NCI-H2196 treated with DMSO at 0.1 percent for 48 hours (cell line): ENCODE data around the gene NDRG2.

Source experiments
- DNase-seq: peaks from one replicate; lab custom pipeline; 2025; ENCODE audit not compliant: unreplicated experiment; lab: John Stamatoyannopoulos, UW

Gene NDRG2

DNA sequence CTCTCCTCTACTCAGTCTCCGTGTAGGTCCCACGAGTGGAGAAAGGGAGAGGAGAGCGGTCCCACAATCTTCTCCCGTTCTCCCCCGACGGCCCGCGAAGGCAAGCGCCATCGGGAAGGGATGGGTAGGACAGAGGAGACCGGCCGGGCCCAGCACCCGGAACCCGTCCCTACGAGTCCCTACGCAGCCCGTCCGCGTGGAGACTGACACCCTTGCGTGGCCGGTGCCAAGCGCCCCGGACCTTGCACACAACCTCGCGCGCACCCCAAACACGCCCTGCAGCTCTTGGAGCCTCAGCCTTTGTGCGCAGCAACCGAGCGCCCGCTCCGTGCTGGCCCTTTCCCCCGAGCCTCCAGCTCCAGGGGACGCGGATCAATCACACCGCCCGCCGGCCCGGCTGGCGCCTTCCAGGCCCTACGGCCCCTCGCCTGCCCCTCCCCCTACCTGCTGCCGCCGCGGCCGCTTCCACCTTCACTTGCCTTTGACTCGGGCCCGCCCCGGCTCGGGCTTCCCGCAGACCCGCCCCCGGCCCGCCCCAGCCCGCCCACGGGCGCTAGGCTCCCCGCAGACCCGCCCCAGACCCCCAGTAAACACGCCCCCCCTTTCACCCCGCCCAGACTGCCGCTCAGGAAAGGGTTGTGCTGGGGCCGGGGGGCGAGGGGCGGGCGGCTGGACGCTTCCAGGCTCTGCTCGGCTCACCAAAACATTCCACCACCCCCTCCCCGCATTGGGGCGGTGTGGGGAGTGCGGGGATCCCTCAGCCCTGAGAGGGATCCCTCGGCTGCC lies at the start of gene NDRG2:
Gene NDRG2 (minus strand): TSS at position 477 of the 786 bp plus-strand sequence. CDS start 1,746 bp downstream, outside the sequence.
- DNase-seq: peak; percentile 42

DNA sequence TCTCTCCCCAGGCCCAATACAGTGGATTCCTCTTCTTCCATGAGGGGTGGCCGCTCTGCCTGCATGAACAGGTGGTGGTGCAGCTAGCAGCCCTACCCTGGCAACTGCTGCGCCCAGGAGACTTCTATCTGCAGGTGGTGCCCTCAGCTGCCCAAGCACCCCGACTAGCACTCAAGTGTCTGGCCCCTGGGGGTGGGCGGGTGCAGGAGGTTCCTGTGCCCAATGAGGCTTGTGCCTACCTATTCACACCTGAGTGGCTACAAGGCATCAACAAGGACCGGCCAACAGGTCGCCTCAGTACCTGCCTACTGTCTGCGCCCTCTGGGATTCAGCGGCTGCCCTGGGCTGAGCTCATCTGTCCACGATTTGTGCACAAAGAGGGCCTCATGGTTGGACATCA lies 49.1 kb upstream of the NDRG2 start:
- DNase-seq: no peak

GRCh38 chr14:21072781-21073339 lies 48.0 kb upstream of the NDRG2 start:
- DNase-seq: peak; percentile 54

GRCh38 chr14:21072031-21072473 lies 47.2 kb upstream of the NDRG2 start:
- no peak for DNase-seq

DNA sequence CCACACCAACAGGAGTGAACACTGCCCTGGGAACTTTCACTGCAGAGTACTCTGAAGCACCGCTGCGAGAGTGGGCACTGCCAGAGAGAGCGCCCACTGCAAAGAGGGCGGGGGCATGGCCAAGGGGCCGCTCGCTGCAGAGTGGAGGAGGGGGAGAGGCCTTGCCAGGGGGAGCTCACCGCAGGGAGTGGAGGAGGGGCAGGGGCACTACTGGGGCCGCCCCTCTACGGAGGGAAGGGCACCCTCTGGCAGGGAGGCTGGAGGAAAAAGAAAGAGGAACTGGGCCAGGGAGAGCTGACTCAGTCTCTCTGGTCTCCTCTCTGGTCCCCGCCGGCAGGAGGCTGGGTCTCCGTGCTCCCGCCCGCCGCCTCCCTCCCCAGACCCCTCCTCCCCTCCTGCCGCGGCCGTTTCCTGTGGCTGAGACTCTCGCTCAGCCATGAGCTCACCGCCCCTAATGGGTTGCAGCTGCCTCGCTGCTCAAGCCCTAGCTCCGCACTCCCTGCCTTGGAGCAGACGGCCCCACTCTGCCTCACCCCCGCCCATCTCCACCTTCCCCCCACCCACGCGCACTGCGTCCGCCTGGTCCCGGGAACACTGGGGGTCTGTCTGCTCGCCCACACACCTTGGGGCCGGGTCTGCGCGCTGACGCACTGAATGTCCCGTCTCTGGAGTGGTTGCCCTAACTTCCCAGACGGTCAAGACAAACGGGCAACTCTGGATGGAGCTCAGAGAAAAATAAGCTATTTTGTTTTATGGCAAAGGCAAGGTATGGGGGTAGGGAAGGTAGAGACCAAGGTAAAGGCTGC lies 46.6 kb upstream of the NDRG2 start:
- DNase-seq: peak; percentile 81

DNA sequence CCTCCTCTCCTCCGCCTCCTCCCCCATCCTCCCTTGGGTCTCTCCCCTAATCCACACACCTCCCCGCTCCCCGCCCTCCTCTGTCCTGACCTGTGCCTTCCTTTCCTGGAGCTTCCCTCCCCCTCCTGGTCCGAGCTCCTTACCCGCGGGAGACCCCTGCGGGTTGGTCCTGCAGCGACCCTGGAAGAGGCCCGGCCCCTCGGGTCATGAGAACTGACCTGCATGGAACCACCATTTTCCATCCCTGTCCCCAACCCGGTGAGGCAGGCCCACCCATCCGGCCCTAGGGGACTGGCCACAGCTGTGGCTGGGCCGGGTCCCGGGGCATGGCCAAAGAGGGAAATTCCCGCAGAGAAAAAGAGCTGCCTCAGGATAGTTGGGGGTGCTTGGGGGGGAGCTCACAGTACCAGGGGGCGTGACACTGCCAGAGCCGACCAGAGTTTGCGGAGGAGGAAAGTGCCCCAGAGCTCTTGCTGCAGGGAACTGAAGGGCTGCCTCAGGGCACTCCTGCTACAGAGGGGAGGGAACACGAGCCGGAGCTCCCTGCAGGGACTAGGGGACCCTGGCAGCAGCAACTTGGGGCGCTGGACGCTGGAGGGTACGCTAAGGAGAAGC lies 45.9 kb upstream of the NDRG2 start:
- no peak for DNase-seq

DNA sequence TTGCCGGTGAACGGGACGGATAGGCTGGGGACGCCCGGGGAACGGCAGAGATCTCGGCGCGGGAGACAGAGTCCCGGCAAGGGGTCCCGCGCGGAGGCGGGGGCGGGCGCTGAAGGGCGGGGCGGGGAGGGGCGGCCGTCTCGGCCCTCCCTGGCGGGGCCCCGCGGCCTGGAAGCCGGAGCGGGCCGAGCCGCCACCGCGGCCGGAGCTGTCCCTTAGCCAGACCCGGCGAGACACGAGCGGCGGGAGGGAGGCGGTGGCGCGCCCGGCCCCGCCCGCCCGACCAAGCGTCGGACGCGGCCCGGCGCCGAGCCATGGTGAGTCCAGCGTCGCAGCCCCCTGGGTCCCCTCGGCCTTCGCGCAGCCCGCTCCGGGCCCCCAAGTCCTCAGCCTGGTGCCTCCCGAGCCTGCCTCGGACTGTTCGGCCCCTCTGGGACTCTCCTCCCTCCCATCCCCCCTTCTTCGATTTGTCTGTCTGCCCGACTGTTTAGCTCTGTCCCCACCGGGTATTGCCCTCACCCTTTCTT lies 45.3 kb upstream of the NDRG2 start, which contains the start of gene ARHGEF40:
Gene ARHGEF40 (plus strand): TSS at position 222 of the 527 bp plus-strand sequence. CDS start 93 bp downstream, at position 315.
- DNase-seq: peak; percentile 19

GRCh38 chr14:21069388-21070082 lies 44.7 kb upstream of the NDRG2 start:
- no peak for DNase-seq

- peak; percentile 68 for DNase-seq
These were observed 43.9 kb upstream of the NDRG2 start for GRCh38 chr14:21068521-21069387.

GRCh38 chr14:21066882-21067502 lies 42.1 kb upstream of the NDRG2 start:
- no peak for DNase-seq

DNA sequence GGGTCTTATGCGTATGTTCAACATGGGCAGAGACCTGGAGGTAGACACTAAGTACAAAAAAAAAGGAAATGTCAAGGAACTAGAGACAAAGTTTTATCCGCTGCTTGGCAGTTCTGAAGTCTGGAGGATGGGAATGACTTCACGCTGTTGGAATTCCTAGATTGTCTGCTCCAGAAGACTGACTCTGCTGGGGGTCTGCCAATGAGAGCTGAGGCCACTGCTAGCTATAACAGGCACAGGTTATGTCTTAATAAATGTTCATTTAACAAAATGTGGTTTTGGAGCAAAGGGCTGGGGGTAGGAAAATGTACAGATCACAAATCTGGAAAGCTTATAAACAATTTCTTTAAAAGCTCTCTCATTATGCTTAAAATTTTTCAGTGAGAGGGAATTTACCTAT lies 38.6 kb upstream of the NDRG2 start:
- no peak for DNase-seq

- no peak for DNase-seq
These were observed 36.4 kb upstream of the NDRG2 start for GRCh38 chr14:21061347-21061668.

GRCh38 chr14:21060614-21061346 lies 35.9 kb upstream of the NDRG2 start:
- DNase-seq: no peak

DNA sequence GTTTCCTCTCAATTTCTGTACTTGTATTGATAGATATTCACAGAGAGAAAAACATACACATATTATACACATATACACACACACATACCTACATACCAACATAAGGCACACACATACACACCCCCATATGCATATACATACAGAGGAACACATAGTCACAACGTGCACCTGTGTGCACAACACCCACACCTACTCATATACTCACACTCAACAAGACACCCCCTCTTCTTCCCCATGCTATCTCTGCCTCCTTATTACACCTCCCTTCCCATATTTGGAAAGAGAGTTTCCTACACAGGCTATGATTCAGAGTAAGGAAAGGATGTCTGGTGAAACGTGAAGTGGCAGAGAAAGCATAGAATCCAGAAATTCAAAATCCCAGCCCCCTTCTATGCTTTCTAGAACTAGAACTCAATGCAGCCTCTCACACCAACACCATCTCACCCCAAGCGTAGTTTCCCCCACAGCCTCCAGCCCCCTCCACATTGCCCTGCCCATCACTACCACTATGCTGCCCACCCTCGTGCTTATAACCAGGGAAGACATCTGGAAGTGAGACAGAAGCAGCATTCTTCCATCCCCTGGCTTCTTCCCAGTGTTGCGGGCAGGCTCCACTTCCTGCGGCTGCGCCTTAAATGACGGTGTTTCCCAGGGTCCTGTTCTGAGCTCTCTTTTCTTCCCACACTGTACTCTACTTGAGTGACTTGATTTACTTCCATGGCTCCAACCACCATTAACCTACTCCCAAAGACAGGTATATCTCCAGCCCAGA lies 35.2 kb upstream of the NDRG2 start:
- DNase-seq: no peak

- no peak for DNase-seq
These were observed 34.0 kb upstream of the NDRG2 start for GRCh38 chr14:21058903-21059302.

- no peak for DNase-seq
These were observed 33.2 kb upstream of the NDRG2 start, which contains the start of gene RNASE8 for GRCh38 chr14:21057803-21058675. TSS of gene RNASE8 (plus strand) at chr14:21057822. CDS start at chr14:21057893, 71 bp downstream.
